Kidney tubule cell (primary cell): ENCODE measurements around the gene KISS1.

Source experiments
- DNase-seq: peaks from one replicate; pipeline ENCODE4 v3.0.0-alpha.2; 2018; ENCODE audit warnings: low spot score

Gene KISS1

GRCh38 chr1:204191456-204191855, 4.8 kb downstream of the KISS1 start:
- no peak for DNase-seq

GRCh38 chr1:204190212-204191211, 5.8 kb downstream of the KISS1 start:
- peak; percentile 44 for DNase-seq

- DNase-seq = no peak
Measured at GRCh38 chr1:204188959-204189639, 7.2 kb downstream of the KISS1 start.

- no peak for DNase-seq
Measured at GRCh38 chr1:204186597-204186996, 9.7 kb downstream of the KISS1 start.

- no peak for DNase-seq
Measured at GRCh38 chr1:204181116-204181515, 15.2 kb downstream of the KISS1 start.

GRCh38 chr1:204180133-204180532, 16.2 kb downstream of the KISS1 start:
- no peak for DNase-seq

- no peak for DNase-seq
Measured at GRCh38 chr1:204178487-204179281, 17.6 kb downstream of the KISS1 start.

- DNase-seq = peak; percentile 35
Measured at GRCh38 chr1:204177133-204177532, 19.2 kb downstream of the KISS1 start.

- no peak for DNase-seq
Measured at GRCh38 chr1:204176049-204176448, 20.2 kb downstream of the KISS1 start.

GRCh38 chr1:204174958-204175357, 21.3 kb downstream of the KISS1 start:
- DNase-seq = peak; percentile 52

- no peak for DNase-seq
Measured at GRCh38 chr1:204172404-204173029, 23.8 kb downstream of the KISS1 start.

GRCh38 chr1:204171751-204172178, 24.5 kb downstream of the KISS1 start:
- peak; percentile 97 for DNase-seq

GRCh38 chr1:204170494-204171155, 25.7 kb downstream of the KISS1 start:
- DNase-seq = no peak

GRCh38 chr1:204169858-204170257, 26.4 kb downstream of the KISS1 start:
- DNase-seq = no peak

- DNase-seq = no peak
Measured at GRCh38 chr1:204167730-204168129, 28.6 kb downstream of the KISS1 start.

- no peak for DNase-seq
Measured at GRCh38 chr1:204166219-204166618, 30.1 kb downstream of the KISS1 start, which contains the start of gene REN. TSS of gene REN (minus strand) at chr1:204166337. CDS start at chr1:204166293, 44 bp downstream.

GRCh38 chr1:204162494-204163074, 33.7 kb downstream of the KISS1 start:
- DNase-seq = peak; percentile 88

- DNase-seq = peak; percentile 42
Measured at GRCh38 chr1:204161609-204162493, 34.4 kb downstream of the KISS1 start.

GRCh38 chr1:204157962-204158361, 38.3 kb downstream of the KISS1 start:
- DNase-seq = no peak

GRCh38 chr1:204155881-204156280, 40.4 kb downstream of the KISS1 start:
- no peak for DNase-seq
